HepG2 (cell line): ENCODE data around the gene SMIM44. TPM values are rescaled to one million over a fixed set of nuclear protein-coding genes. Genes with fewer than 3 reads are reported as not detected.
A peak's percentile ranks its signal among the peaks of the same experiment; 100 is the strongest.

ENCODE experiments used
- HMG20B ChIP-seq: conservative IDR thresholded peaks from 2 replicates; pipeline ENCODE4 v1.6.1; 2016; ENCODE audit warnings: missing genetic modification reagents, missing compliant biosample characterization
- IKZF4 ChIP-seq: sonication (generic); formaldehyde crosslinking; IDR thresholded peaks from 2 replicates; pipeline ENCODE4 v1.5.1; 2020; ENCODE audit warnings: borderline replicate concordance, mild to moderate bottlenecking, low read depth, missing genetic modification reagents; ENCODE audit errors: not compliant biosample characterization
- JUNB ChIP-seq: sonication (generic); formaldehyde crosslinking; IDR thresholded peaks from 2 replicates; pipeline ENCODE4 v1.8.0; 2022; ENCODE audit warnings: missing genetic modification reagents, mild to moderate bottlenecking, borderline replicate concordance
- RFXAP ChIP-seq: sonication (generic); formaldehyde crosslinking; IDR thresholded peaks from 2 replicates; pipeline ENCODE4 v1.4.0; 2020; ENCODE audit warnings: missing genetic modification reagents, borderline replicate concordance
- SMAD9 ChIP-seq: sonication (generic); formaldehyde crosslinking; IDR thresholded peaks from 2 replicates; pipeline ENCODE4 v1.5.1; 2020; ENCODE audit warnings: mild to moderate bottlenecking, missing genetic modification reagents
- SP140L ChIP-seq: sonication (generic); formaldehyde crosslinking; IDR thresholded peaks from 2 replicates; pipeline ENCODE4 v1.4.0; 2020; ENCODE audit warnings: missing genetic modification reagents, borderline replicate concordance
- WIZ ChIP-seq: sonication (generic); formaldehyde crosslinking; IDR thresholded peaks from 2 replicates; pipeline ENCODE4 v1.5.1; 2020; ENCODE audit warnings: mild to moderate bottlenecking, missing genetic modification reagents
- ZMAT3 ChIP-seq: sonication (generic); formaldehyde crosslinking; conservative IDR thresholded peaks from 2 replicates; pipeline ENCODE4 v1.7.0; 2021; ENCODE audit warnings: missing genetic modification reagents
- ZNF644 ChIP-seq: IDR thresholded peaks from 2 replicates; pipeline ENCODE4 v1.6.1; 2016; ENCODE audit warnings: low read depth
- ZNF678 ChIP-seq: sonication (generic); formaldehyde crosslinking; IDR thresholded peaks from 2 replicates; pipeline ENCODE4 v1.4.0; 2020; ENCODE audit warnings: mild to moderate bottlenecking, missing genetic modification reagents
- ZSCAN29 ChIP-seq: sonication (generic); formaldehyde crosslinking; conservative IDR thresholded peaks from 2 replicates; pipeline ENCODE4 v1.4.0; 2020; ENCODE audit warnings: mild to moderate bottlenecking, missing genetic modification reagents
- polyA plus RNA-seq, 8 experiments: library from polyadenylated mRNA; depleted of rRNA in 3 of 8; stranded (reverse) in 7 of 8; unstranded in 1 of 8; fragments of >200 nt; fragmentation: Illumina TruSeq in 4 of 8; extraction: Trizol in 4 of 8; gene quantifications; 2 replicates each; pipeline versions ENCODE4 v1.2.1 to v1.2.3, GENCODE V29; 2011 to 2016; ENCODE audit warnings: low read depth in 4 of 8, missing spikeins in 1 of 8, mixed read lengths in 1 of 8; ENCODE audit not compliant: insufficient read depth in 1 of 8
- total RNA-seq, 5 experiments: library from RNA; depleted of rRNA; stranded (reverse); fragments of >200 nt; fragmentation: Illumina TruSeq; extraction: Trizol; gene quantifications; 2 replicates each; pipeline ENCODE4 v1.2.3, GENCODE V29; 2016; ENCODE audit warnings: low read depth in 1 of 5
- TF ChIP-seq, protein P1 (sequence below): sonication (generic); formaldehyde crosslinking; conservative IDR thresholded peaks from 2 replicates; pipeline ENCODE4 v1.8.1; 2023; ENCODE audit warnings: missing genetic modification reagents
- TF ChIP-seq, protein P2 (sequence below): sonication (generic); formaldehyde crosslinking; IDR thresholded peaks from 2 replicates; pipeline ENCODE4 v1.5.1; 2020; ENCODE audit warnings: mild to moderate bottlenecking, missing genetic modification reagents, moderate library complexity
- TF ChIP-seq, protein P3 (sequence below): sonication (generic); formaldehyde crosslinking; IDR thresholded peaks from 2 replicates; pipeline ENCODE4 v1.9.0; 2022; ENCODE audit warnings: low read depth, missing genetic modification reagents
- TF ChIP-seq, protein P4 (sequence below): sonication (generic); formaldehyde crosslinking; IDR thresholded peaks from 2 replicates; pipeline ENCODE4 v1.4.0; 2020; ENCODE audit warnings: mild to moderate bottlenecking, missing genetic modification reagents
- TF ChIP-seq, protein P5 (sequence below): IDR thresholded peaks from 2 replicates; pipeline ENCODE4 v1.6.1; 2016; ENCODE audit warnings: mild to moderate bottlenecking

SMIM44 gene
- total and polyA plus RNA-seq, 2 of the 13 experiments (the other 11 are each of a cell fraction or from before 2014, with no cell fraction given) = not detected

DNA sequence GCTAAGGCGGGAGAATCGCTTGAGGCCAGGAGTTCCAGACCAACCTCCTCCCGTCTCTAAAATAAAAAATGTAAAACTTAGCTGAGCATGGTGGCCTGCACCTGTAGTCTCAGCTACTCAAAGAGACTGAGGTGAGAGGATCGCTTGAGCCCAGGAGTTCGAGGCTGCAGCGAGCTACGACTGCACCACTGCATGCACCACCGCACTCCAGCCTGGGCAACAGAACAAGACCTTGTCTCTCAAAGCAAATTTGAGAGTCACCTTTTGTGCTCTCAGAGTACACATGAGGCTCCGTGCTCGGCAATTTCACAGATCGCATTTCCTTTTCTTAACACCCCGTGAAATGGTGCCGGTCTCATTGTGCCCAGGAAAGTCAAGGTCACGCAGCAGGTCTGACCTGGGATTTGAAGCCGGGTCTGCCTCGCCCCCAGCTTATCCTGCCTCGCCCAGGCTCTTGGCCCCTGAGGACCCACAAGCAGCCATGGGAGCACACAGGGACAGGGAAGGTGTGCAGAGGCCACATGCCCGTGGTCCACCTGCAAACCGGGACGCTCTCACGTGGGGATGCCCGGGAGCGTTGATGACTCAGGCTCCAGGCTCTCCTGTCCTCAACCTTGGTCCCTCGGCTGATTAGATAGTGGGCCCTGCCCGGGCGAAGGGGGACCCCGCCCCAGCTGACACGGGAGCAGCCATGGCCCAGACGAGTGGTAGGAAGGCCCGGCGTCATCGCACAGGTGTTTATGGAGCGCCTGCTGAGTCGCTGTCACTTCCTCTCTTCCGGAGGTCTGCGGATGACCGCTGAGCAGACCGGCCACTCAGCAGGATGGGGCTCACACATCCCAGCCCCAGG lies 1.8 kb downstream of the SMIM44 start (continued):
- TF ChIP-seq, protein P1, sequence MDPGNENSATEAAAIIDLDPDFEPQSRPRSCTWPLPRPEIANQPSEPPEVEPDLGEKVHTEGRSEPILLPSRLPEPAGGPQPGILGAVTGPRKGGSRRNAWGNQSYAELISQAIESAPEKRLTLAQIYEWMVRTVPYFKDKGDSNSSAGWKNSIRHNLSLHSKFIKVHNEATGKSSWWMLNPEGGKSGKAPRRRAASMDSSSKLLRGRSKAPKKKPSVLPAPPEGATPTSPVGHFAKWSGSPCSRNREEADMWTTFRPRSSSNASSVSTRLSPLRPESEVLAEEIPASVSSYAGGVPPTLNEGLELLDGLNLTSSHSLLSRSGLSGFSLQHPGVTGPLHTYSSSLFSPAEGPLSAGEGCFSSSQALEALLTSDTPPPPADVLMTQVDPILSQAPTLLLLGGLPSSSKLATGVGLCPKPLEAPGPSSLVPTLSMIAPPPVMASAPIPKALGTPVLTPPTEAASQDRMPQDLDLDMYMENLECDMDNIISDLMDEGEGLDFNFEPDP (CRISPR knock-in tag) = peak; percentile 95; the same call in 1 of the 2 replicates
- TF ChIP-seq JUNB = peak; percentile 63; the same call in 1 of the 2 replicates
- TF ChIP-seq, protein P2, sequence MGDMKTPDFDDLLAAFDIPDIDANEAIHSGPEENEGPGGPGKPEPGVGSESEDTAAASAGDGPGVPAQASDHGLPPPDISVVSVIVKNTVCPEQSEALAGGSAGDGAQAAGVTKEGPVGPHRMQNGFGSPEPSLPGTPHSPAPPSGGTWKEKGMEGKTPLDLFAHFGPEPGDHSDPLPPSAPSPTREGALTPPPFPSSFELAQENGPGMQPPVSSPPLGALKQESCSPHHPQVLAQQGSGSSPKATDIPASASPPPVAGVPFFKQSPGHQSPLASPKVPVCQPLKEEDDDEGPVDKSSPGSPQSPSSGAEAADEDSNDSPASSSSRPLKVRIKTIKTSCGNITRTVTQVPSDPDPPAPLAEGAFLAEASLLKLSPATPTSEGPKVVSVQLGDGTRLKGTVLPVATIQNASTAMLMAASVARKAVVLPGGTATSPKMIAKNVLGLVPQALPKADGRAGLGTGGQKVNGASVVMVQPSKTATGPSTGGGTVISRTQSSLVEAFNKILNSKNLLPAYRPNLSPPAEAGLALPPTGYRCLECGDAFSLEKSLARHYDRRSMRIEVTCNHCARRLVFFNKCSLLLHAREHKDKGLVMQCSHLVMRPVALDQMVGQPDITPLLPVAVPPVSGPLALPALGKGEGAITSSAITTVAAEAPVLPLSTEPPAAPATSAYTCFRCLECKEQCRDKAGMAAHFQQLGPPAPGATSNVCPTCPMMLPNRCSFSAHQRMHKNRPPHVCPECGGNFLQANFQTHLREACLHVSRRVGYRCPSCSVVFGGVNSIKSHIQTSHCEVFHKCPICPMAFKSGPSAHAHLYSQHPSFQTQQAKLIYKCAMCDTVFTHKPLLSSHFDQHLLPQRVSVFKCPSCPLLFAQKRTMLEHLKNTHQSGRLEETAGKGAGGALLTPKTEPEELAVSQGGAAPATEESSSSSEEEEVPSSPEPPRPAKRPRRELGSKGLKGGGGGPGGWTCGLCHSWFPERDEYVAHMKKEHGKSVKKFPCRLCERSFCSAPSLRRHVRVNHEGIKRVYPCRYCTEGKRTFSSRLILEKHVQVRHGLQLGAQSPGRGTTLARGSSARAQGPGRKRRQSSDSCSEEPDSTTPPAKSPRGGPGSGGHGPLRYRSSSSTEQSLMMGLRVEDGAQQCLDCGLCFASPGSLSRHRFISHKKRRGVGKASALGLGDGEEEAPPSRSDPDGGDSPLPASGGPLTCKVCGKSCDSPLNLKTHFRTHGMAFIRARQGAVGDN (CRISPR knock-in tag) = peak; percentile 100
- TF ChIP-seq ZSCAN29 = no peak
- TF ChIP-seq ZNF644 = no peak
- 0 out of 2 replicates have a peak, but pooled peaks have one; percentile 15 for TF ChIP-seq HMG20B (CRISPR knock-in tag)
- TF ChIP-seq, protein P3, sequence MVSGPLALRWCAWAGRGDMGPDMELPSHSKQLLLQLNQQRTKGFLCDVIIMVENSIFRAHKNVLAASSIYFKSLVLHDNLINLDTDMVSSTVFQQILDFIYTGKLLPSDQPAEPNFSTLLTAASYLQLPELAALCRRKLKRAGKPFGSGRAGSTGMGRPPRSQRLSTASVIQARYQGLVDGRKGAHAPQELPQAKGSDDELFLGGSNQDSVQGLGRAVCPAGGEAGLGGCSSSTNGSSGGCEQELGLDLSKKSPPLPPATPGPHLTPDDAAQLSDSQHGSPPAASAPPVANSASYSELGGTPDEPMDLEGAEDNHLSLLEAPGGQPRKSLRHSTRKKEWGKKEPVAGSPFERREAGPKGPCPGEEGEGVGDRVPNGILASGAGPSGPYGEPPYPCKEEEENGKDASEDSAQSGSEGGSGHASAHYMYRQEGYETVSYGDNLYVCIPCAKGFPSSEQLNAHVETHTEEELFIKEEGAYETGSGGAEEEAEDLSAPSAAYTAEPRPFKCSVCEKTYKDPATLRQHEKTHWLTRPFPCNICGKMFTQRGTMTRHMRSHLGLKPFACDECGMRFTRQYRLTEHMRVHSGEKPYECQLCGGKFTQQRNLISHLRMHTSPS (CRISPR knock-in tag) = peak; percentile 68
- TF ChIP-seq ZMAT3 (CRISPR knock-in tag) = peak; percentile 94
- no peak for TF ChIP-seq RFXAP (CRISPR knock-in tag)
- peak; percentile 97 for TF ChIP-seq IKZF4 (CRISPR knock-in tag)
- TF ChIP-seq, protein P4, sequence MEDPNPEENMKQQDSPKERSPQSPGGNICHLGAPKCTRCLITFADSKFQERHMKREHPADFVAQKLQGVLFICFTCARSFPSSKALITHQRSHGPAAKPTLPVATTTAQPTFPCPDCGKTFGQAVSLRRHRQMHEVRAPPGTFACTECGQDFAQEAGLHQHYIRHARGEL (CRISPR knock-in tag) = peak; percentile 12; the same call in 1 of the 2 replicates
- TF ChIP-seq SMAD9 (CRISPR knock-in tag) = peak; percentile 83; the same call in 1 of the 2 replicates
- TF ChIP-seq, protein P5, sequence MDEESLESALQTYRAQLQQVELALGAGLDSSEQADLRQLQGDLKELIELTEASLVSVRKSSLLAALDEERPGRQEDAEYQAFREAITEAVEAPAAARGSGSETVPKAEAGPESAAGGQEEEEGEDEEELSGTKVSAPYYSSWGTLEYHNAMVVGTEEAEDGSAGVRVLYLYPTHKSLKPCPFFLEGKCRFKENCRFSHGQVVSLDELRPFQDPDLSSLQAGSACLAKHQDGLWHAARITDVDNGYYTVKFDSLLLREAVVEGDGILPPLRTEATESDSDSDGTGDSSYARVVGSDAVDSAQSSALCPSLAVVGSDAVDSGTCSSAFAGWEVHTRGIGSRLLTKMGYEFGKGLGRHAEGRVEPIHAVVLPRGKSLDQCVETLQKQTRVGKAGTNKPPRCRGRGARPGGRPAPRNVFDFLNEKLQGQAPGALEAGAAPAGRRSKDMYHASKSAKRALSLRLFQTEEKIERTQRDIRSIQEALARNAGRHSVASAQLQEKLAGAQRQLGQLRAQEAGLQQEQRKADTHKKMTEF (CRISPR knock-in tag) = 0 out of 2 replicates have a peak, but pooled peaks have one; percentile 33
- TF ChIP-seq WIZ (CRISPR knock-in tag) = peak; percentile 68; the same call in 1 of the 2 replicates
- peak; percentile 94 for TF ChIP-seq ZNF678 (CRISPR knock-in tag)
- TF ChIP-seq SP140L (CRISPR knock-in tag) = no peak
